Measurements from ENCODE around the gene LIMS2.

GRCh38 chr2:127663566-127664064, 11.7 kb downstream of the LIMS2 start:
- TF ChIP-seq, protein P1, sequence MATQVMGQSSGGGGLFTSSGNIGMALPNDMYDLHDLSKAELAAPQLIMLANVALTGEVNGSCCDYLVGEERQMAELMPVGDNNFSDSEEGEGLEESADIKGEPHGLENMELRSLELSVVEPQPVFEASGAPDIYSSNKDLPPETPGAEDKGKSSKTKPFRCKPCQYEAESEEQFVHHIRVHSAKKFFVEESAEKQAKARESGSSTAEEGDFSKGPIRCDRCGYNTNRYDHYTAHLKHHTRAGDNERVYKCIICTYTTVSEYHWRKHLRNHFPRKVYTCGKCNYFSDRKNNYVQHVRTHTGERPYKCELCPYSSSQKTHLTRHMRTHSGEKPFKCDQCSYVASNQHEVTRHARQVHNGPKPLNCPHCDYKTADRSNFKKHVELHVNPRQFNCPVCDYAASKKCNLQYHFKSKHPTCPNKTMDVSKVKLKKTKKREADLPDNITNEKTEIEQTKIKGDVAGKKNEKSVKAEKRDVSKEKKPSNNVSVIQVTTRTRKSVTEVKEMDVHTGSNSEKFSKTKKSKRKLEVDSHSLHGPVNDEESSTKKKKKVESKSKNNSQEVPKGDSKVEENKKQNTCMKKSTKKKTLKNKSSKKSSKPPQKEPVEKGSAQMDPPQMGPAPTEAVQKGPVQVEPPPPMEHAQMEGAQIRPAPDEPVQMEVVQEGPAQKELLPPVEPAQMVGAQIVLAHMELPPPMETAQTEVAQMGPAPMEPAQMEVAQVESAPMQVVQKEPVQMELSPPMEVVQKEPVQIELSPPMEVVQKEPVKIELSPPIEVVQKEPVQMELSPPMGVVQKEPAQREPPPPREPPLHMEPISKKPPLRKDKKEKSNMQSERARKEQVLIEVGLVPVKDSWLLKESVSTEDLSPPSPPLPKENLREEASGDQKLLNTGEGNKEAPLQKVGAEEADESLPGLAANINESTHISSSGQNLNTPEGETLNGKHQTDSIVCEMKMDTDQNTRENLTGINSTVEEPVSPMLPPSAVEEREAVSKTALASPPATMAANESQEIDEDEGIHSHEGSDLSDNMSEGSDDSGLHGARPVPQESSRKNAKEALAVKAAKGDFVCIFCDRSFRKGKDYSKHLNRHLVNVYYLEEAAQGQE (IDR thresholded peaks at IDR 0.05; ENCODE audit: insufficient read depth in 1 of 2, low read depth in 2 of 2, low read length in 1 of 2), result no peak
- TF ChIP-seq, protein P2, sequence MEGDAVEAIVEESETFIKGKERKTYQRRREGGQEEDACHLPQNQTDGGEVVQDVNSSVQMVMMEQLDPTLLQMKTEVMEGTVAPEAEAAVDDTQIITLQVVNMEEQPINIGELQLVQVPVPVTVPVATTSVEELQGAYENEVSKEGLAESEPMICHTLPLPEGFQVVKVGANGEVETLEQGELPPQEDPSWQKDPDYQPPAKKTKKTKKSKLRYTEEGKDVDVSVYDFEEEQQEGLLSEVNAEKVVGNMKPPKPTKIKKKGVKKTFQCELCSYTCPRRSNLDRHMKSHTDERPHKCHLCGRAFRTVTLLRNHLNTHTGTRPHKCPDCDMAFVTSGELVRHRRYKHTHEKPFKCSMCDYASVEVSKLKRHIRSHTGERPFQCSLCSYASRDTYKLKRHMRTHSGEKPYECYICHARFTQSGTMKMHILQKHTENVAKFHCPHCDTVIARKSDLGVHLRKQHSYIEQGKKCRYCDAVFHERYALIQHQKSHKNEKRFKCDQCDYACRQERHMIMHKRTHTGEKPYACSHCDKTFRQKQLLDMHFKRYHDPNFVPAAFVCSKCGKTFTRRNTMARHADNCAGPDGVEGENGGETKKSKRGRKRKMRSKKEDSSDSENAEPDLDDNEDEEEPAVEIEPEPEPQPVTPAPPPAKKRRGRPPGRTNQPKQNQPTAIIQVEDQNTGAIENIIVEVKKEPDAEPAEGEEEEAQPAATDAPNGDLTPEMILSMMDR (IDR thresholded peaks at IDR 0.05), result no peak

Data from Panc1 (cell line).